Colonic mucosa (tissue), 4 donors: ENCODE measurements around the gene SERPINB6. TPM values are rescaled to one million over a fixed set of nuclear protein-coding genes. Genes with fewer than 3 reads are reported as not detected.
"Not testable (repeated sequence)": the region's sequence is repeated elsewhere in the genome, so short reads cannot be mapped to it uniquely, and the experiment has no call there.

ENCODE experiments used
- DNase-seq: peaks from one replicate; pipeline ENCODE4 v3.0.0-alpha.2; 2020
- H3K27ac ChIP-seq: fragments of 200-600 bp; one replicate; pipeline ENCODE4 v1.8.0; 2021
- H3K27me3 ChIP-seq: fragments of 200-600 bp; one replicate; pipeline ENCODE4 v1.8.0; 2021
- H3K36me3 ChIP-seq: fragments of 200-600 bp; one replicate; pipeline ENCODE4 v1.8.0; 2021
- H3K4me1 ChIP-seq: fragments of 200-600 bp; one replicate; pipeline ENCODE4 v1.8.0; 2021; ENCODE audit warnings: mild to moderate bottlenecking
- H3K4me3 ChIP-seq: fragments of 200-600 bp; one replicate; pipeline ENCODE4 v1.8.0; 2021
- H3K9ac ChIP-seq, 2 donors: one replicate each; pipeline ENCODE4 v1.7.0; 2013; ENCODE audit warnings: control low read depth in 2 of 2, low read depth in 2 of 2, low read length in 2 of 2
- H3K9me3 ChIP-seq: fragments of 200-600 bp; one replicate; pipeline ENCODE4 v1.8.0; 2021
- intact Hi-C: fragments of 100-400 bp; cut with DNase I; formaldehyde crosslinking; loops from one replicate; pipeline ENCODE4 v1.14.1; 2022
- total RNA-seq, 2 donors: library from RNA; stranded (reverse); fragmentation: NEBNext Ultra II Directional in 1 of 2; extraction: Animal tissue kit (Norgen Biotek cat#: 25700) in 1 of 2; gene quantifications; one replicate each; pipeline ENCODE4 v1.2.1, GENCODE V29; 2021
- TF ChIP-seq, protein P1 (sequence below): fragments of 200-600 bp; IDR thresholded peaks from one replicate; pipeline ENCODE4 v1.8.0; 2022; ENCODE audit warnings: antibody characterized with exemption, mild to moderate bottlenecking
- donor health status: healthy.
- donor health status: DM: no; HTN: no; CAD: no.
- donor health status: DM: no; HTN: no; CAD: no.

The SERPINB6 gene
- total RNA-seq, 2 donors from 2014 or later: 139 to 285 TPM

DNA sequence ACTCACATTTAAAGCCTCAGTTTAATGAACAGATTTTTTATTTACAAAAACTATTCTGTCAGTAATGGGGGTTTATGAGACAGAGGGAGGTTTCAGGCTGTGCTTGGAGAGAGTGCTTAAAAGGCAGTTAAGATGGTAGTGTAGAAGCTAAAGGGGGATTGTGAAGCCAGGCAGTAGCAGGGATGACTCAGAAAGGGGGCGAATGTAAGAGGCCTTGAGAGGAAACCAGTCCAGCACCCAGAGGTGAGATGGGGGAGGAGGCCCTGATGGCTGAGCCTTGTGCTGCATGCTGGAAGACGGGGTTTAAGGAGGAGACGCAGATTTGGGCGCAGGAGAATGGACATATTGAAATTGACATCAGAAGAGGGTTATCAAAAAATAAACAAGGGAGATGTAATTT lies 61.6 kb downstream of the SERPINB6 start:
- no peak overlapping the region for H3K27ac ChIP-seq
- intact Hi-C loops: loop anchor here (5.0 kb wide), 2 partner anchors 62 to 117 kb away; no protein-coding TSS in a partner anchor
- no peaks in the 10 kb centered on the region for H3K4me1 ChIP-seq
- H3K9ac ChIP-seq: no peak overlapping the region
- no peak overlapping the region for H3K4me3 ChIP-seq
- H3K36me3 ChIP-seq: no peaks in the 10 kb centered on the region
- no peak for DNase-seq
- TF ChIP-seq, protein P1, sequence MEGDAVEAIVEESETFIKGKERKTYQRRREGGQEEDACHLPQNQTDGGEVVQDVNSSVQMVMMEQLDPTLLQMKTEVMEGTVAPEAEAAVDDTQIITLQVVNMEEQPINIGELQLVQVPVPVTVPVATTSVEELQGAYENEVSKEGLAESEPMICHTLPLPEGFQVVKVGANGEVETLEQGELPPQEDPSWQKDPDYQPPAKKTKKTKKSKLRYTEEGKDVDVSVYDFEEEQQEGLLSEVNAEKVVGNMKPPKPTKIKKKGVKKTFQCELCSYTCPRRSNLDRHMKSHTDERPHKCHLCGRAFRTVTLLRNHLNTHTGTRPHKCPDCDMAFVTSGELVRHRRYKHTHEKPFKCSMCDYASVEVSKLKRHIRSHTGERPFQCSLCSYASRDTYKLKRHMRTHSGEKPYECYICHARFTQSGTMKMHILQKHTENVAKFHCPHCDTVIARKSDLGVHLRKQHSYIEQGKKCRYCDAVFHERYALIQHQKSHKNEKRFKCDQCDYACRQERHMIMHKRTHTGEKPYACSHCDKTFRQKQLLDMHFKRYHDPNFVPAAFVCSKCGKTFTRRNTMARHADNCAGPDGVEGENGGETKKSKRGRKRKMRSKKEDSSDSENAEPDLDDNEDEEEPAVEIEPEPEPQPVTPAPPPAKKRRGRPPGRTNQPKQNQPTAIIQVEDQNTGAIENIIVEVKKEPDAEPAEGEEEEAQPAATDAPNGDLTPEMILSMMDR: no peak
- no peaks in the 10 kb centered on the region for H3K9me3 ChIP-seq
- H3K27me3 ChIP-seq: no peaks in the 10 kb centered on the region

DNA sequence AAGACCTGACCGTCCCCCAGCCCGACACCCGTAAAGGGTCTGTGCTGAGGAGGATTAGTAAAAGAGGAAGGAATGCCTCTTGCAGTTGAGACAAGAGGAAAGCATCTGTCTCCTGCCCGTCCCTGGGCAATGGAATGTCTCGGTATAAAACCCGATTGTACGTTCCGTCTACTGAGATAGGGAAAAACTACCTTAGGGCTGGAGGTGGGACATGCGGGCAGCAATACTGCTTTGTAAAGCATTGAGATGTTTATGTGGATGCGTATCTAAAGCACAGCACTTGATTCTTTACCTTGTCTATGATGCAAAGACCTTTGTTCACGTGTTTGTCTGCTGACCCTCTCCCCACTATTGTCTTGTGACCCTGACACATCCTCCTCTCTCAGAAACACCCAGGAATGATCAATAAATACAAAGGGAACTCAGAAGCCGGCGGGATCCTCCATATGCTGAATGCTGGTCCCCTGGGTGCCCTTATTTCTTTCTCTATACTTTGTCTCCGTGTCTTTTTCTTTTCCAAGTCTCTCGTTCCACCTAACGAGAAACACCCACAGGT lies 62.2 kb downstream of the SERPINB6 start:
- H3K9me3 ChIP-seq, H3K27ac ChIP-seq, DNase-seq, H3K4me3 ChIP-seq, H3K27me3 ChIP-seq, intact Hi-C loops, H3K9ac ChIP-seq, H3K36me3 ChIP-seq, H3K4me1 ChIP-seq: not testable (repeated sequence)

DNA sequence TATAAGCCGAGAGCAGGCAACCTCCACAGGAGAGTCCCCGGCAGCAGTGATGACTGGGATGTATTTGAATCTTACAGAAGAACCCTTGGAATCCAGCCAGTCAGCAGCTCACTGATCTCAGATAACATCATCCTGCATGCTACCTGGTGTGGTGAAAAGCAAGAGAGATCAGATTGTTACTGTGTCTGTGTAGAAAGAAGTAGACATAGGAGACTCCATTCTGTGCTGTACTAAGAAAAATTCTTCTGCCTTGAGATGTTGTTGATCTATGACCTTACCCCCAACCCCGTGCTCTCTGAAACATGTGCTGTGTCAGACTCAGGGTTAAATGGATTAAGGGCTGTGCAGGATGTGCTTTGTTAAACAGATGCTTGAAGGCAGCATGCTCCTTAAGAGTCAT lies 62.9 kb downstream of the SERPINB6 start:
- H3K27ac ChIP-seq, H3K4me3 ChIP-seq, H3K4me1 ChIP-seq, H3K9ac ChIP-seq, intact Hi-C loops, H3K27me3 ChIP-seq, H3K9me3 ChIP-seq, H3K36me3 ChIP-seq, DNase-seq: not testable (repeated sequence)

DNA sequence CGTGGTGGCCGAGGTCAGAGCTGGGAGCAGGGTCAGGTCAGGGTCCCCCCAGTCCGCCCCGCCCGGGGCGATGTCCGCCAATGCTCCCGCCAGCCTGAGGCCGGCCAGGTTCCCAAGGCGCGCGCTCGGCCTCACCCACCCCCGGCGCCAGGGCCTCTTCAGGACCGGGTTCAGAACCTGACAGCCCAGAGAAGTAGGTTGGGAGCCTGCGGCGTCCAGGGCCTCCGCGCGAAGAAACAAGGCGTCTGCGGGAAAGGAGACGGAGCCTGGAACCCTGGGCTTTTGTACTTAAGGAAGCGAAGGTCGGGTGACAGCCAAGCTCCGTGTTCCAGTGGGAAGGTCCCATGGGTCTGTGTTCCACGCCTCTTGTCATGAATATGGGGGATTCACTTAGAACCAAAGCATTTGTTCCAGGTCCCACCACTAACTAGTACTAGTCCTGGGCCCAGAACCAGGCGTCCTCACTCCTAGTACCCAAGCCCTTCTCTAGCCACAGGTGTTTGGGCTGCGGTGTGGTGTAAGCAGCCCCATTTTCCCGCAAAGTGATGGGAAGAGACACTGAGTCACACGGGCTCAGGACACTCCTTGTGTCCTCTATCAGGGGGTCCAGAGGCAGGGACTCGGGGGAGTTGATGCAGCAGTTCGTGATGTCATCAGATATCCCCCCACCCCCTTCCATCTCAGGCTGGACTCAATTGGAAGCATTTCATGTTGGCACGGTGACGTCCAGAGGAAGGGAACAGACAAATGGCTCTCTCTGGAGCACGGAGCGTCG lies 67.8 kb downstream of the SERPINB6 start:
- H3K9me3 ChIP-seq, intact Hi-C loops, H3K36me3 ChIP-seq, DNase-seq, H3K4me1 ChIP-seq, H3K27me3 ChIP-seq: not testable (repeated sequence)
- Histone ChIP-seq H3K9ac (peak overlapping the region; percentile 66 to 79), H3K4me3 (peak overlapping the region; percentile 56), H3K27ac (peak overlapping the region; percentile 47)

DNA sequence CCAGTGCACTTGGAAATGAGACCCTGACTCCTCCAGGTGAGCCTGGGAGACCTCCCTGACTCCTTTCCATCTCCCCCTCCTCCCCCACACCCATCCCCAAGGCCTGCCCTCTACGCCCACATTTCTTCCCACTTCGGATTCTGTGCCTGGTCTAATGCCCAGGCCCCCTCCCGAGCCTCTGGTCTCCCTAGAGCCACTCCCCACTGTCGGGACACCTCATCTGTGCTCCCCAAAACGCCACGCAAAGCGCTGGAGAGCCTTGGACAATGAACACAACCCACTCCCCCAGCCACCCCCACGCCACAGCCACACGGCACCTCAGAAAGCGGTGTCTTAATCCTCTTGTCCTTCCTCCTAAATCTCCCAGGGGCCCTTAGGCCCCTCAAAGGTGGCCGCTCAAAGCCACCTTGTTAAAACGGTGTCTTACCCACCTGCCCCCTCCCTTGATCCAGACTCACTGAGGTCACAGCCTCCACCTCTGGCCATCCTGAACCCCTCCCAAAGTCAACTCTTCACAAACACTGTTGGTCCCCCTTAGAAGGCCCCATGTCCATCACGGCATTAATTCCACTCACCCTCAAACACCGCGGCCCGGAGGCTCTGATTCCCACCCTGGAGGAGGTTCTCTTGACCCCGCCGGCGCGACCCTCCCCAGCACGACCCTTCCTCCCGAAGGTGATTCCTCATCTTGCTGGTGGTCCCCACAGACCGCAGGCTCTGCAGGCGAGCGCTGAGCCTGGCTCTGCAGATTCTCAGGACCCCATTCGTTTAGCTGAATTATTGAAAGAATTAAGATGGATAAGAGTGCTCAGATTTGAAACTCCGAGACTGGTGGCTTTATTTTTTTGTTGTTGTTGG lies 69.5 kb downstream of the SERPINB6 start:
- H3K27ac ChIP-seq, H3K9me3 ChIP-seq, H3K4me1 ChIP-seq, DNase-seq, intact Hi-C loops, H3K36me3 ChIP-seq, H3K27me3 ChIP-seq: not testable (repeated sequence)
- Histone ChIP-seq H3K9ac (peak overlapping the region; percentile 38 to 59), H3K4me3 (peak overlapping the region; percentile 56)

DNA sequence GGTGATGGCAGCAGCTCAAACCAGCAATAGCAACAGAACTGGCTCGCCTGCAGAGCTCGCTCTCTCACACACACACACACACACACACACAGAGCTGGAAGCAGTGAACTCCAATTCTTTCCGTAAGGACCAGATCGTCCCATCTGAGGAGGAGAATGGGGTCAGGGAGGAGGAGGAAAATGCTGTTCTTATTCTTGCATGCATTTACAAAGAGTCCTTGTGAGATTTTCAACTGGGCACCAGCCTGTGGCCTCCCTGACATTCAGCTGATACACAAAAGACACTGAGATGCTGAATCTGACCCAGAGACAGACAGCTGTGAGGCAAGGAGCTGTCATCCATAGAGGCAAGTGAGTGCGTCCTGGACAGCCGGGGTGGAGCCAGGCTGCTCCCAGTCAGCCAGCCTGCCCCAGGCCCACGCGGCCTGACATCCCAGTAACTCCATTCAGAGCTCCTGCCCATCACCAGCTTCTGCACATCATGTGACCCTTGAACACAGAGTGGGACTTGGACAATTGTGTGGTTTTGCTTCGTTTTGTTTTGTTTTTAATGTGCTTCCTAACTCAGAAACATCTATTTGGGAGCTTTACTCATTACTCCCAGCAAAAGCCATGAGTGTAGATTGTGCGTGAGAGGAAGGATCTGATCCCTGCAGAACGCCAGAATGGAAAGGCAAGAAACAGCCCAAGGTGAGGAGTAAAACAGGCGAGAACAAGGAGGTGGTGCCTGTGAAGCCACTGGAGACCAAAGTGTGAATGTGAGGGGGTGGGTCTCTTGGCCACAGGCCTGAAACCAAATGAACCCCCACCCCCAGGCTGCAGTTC lies 70.3 kb downstream of the SERPINB6 start:
- Histone ChIP-seq H3K4me3 (peak overlapping the region; percentile 56), H3K9ac (peak overlapping the region in 1 of 2 donors; percentile 34), H3K27me3 (no peaks in the 10 kb centered on the region), H3K36me3 (no peaks in the 10 kb centered on the region), H3K9me3 (no peaks in the 10 kb centered on the region), H3K4me1 (no peaks in the 10 kb centered on the region), H3K27ac (no peak overlapping the region)
- TF ChIP-seq, protein P1: no peak
- DNase-seq: no peak
- intact Hi-C loops: no loop called here
